Measurements from ENCODE around the gene WASF1.

- TF ChIP-seq CTCF (IDR thresholded peaks at IDR 0.05) = no peak
- no peak for TF ChIP-seq POLR2A (IDR thresholded peaks at IDR 0.05; ENCODE audit: low read depth)
- no peak for TF ChIP-seq POLR2AphosphoS5 (IDR thresholded peaks at IDR 0.05)
Measured at GRCh38 chr6:110158479-110158878, 21.0 kb downstream of the WASF1 start.
